ENCODE results near the gene RCVRN. TPM values are rescaled to one million over a fixed set of nuclear protein-coding genes. Genes with fewer than 3 reads are reported as not detected.

The RCVRN gene
- total RNA-seq, 1 experiment from 2014 or later: not detected

- POLR2A ChIA-PET (ENCODE audit: unreplicated experiment): no interaction called here
- CTCF ChIA-PET: no interaction called here
- no peak overlapping the region for H3K27ac ChIP-seq (ENCODE audit: low read length)
- no peaks in the 10 kb centered on the region for H3K9me2 ChIP-seq (replicated peaks; ENCODE audit: low read length)
- H3K9me3 ChIP-seq (ENCODE audit: low read length): no peaks in the 10 kb centered on the region
- DNase-seq: no peak
- no peaks in the 10 kb centered on the region for H4K20me1 ChIP-seq (ENCODE audit: low read length)
- H2AFZ ChIP-seq (ENCODE audit: low read length): no peak overlapping the region
- TF ChIP-seq CTCF (conservative IDR thresholded peaks at IDR 0.05; ENCODE audit: low read depth, low read length) (no peak), EZH2 (IDR thresholded peaks at IDR 0.05; ENCODE audit: low read length, unreplicated experiment) (no peak), EZH2phosphoT487 (IDR thresholded peaks at IDR 0.05; ENCODE audit: borderline replicate concordance, low read length) (no peak)
- H3K4me1 ChIP-seq (ENCODE audit: insufficient read depth, low read length): no peaks in the 10 kb centered on the region
- H3F3A ChIP-seq (ENCODE audit: low read length, unreplicated experiment): no peaks in the 10 kb centered on the region
- H3K79me2 ChIP-seq (ENCODE audit: low read length): no peaks in the 10 kb centered on the region
- intact Hi-C loops (cut with micrococcal nuclease): no loop called here
- H3K36me3 ChIP-seq (ENCODE audit: low read depth, low read length): no peaks in the 10 kb centered on the region
- H3K9ac ChIP-seq (ENCODE audit: low read length): no peak overlapping the region
- no peak overlapping the region for H3K4me2 ChIP-seq (ENCODE audit: low read length)
- ATAC-seq: no peak
- BruUV-seq (replicated peaks): no TSS peak
- no peaks in the 10 kb centered on the region for H3K27me3 ChIP-seq (ENCODE audit: low read length)
- no peak overlapping the region for H3K4me3 ChIP-seq (ENCODE audit: low read length)
Observed at GRCh38 chr17:9860851-9861250, 44.2 kb downstream of the RCVRN start.

GRCh38 chr17:9859781-9860180 lies 45.3 kb downstream of the RCVRN start:
- CTCF ChIA-PET: no interaction called here
- H3K9me3 ChIP-seq (ENCODE audit: low read length): no peaks in the 10 kb centered on the region
- H3K36me3 ChIP-seq (ENCODE audit: low read depth, low read length): no peaks in the 10 kb centered on the region
- H3K4me2 ChIP-seq (ENCODE audit: low read length): no peak overlapping the region
- no TSS peak for BruUV-seq (replicated peaks)
- no peaks in the 10 kb centered on the region for H3K4me1 ChIP-seq (ENCODE audit: insufficient read depth, low read length)
- ATAC-seq: no peak
- intact Hi-C loops (cut with micrococcal nuclease): no loop called here
- H3K9ac ChIP-seq (ENCODE audit: low read length): no peak overlapping the region
- POLR2A ChIA-PET (ENCODE audit: unreplicated experiment): no interaction called here
- no peaks in the 10 kb centered on the region for H3K9me2 ChIP-seq (replicated peaks; ENCODE audit: low read length)
- H3K79me2 ChIP-seq (ENCODE audit: low read length): no peaks in the 10 kb centered on the region
- no peak overlapping the region for H3K27ac ChIP-seq (ENCODE audit: low read length)
- no peaks in the 10 kb centered on the region for H3K27me3 ChIP-seq (ENCODE audit: low read length)
- no peak for TF ChIP-seq CTCF (conservative IDR thresholded peaks at IDR 0.05; ENCODE audit: low read depth, low read length)
- TF ChIP-seq EZH2phosphoT487 (IDR thresholded peaks at IDR 0.05; ENCODE audit: borderline replicate concordance, low read length): no peak
- no peak for TF ChIP-seq EZH2 (IDR thresholded peaks at IDR 0.05; ENCODE audit: low read length, unreplicated experiment)
- no peaks in the 10 kb centered on the region for H3F3A ChIP-seq (ENCODE audit: low read length, unreplicated experiment)
- no peak for DNase-seq
- no peak overlapping the region for H3K4me3 ChIP-seq (ENCODE audit: low read length)
- no peaks in the 10 kb centered on the region for H4K20me1 ChIP-seq (ENCODE audit: low read length)
- no peak overlapping the region for H2AFZ ChIP-seq (ENCODE audit: low read length)

GRCh38 chr17:9855036-9855435 lies 50.0 kb downstream of the RCVRN start:
- Histone ChIP-seq H3F3A (ENCODE audit: low read length, unreplicated experiment) (no peaks in the 10 kb centered on the region), H3K9me3 (ENCODE audit: low read length) (no peaks in the 10 kb centered on the region), H3K27me3 (ENCODE audit: low read length) (no peaks in the 10 kb centered on the region), H4K20me1 (ENCODE audit: low read length) (no peaks in the 10 kb centered on the region), H3K9ac (ENCODE audit: low read length) (no peak overlapping the region), H3K4me2 (ENCODE audit: low read length) (no peak overlapping the region), H3K4me3 (ENCODE audit: low read length) (no peak overlapping the region), H3K79me2 (ENCODE audit: low read length) (no peaks in the 10 kb centered on the region), H3K36me3 (ENCODE audit: low read depth, low read length) (no peaks in the 10 kb centered on the region), H3K27ac (ENCODE audit: low read length) (no peak overlapping the region), H3K4me1 (ENCODE audit: insufficient read depth, low read length) (no peaks in the 10 kb centered on the region), H3K9me2 (replicated peaks; ENCODE audit: low read length) (no peaks in the 10 kb centered on the region), H2AFZ (ENCODE audit: low read length) (no peak overlapping the region)
- ChIA-PET CTCF (no interaction called here), POLR2A (ENCODE audit: unreplicated experiment) (no interaction called here)
- no peak for ATAC-seq
- BruUV-seq (replicated peaks): no TSS peak
- DNase-seq: no peak
- intact Hi-C loops (cut with micrococcal nuclease): no loop called here
- TF ChIP-seq CTCF (conservative IDR thresholded peaks at IDR 0.05; ENCODE audit: low read depth, low read length) (no peak), EZH2 (IDR thresholded peaks at IDR 0.05; ENCODE audit: low read length, unreplicated experiment) (no peak), EZH2phosphoT487 (IDR thresholded peaks at IDR 0.05; ENCODE audit: borderline replicate concordance, low read length) (no peak)

All from PC-3 (cell line).